Measurements from ENCODE around the gene C1D. TPM values are rescaled to one million over a fixed set of nuclear protein-coding genes. Genes with fewer than 3 reads are reported as not detected.

Gene C1D
- total and polyA plus RNA-seq, 2 of the 4 experiments (the other 2 are of a cell fraction) = 2.7 to 14.3 TPM

GRCh38 chr2:68045342-68045741 is 17.5 kb downstream of the C1D start:
- H2AK5ac ChIP-seq (ENCODE audit: low read depth, low read length) = no peak overlapping the region
- 0 out of 2 replicates have a peak, but pooled peaks cover 3% of the 10 kb centered on the region for H3K9me1 ChIP-seq (ENCODE audit: insufficient read depth, low read length)
- TF ChIP-seq USF2 (IDR thresholded peaks at IDR 0.05; ENCODE audit: low read depth, low read length) (no peak), FOS (IDR thresholded peaks at IDR 0.05; ENCODE audit: low read depth, low read length) (no peak), NFE2L2 (IDR thresholded peaks at IDR 0.05; ENCODE audit: low read depth, low read length) (no peak), CEBPB (IDR thresholded peaks at IDR 0.05; ENCODE audit: low read depth, low read length) (no peak), RCOR1 (IDR thresholded peaks at IDR 0.05; ENCODE audit: insufficient replicate concordance, low read length) (no peak)
- TF ChIP-seq, protein P1, sequence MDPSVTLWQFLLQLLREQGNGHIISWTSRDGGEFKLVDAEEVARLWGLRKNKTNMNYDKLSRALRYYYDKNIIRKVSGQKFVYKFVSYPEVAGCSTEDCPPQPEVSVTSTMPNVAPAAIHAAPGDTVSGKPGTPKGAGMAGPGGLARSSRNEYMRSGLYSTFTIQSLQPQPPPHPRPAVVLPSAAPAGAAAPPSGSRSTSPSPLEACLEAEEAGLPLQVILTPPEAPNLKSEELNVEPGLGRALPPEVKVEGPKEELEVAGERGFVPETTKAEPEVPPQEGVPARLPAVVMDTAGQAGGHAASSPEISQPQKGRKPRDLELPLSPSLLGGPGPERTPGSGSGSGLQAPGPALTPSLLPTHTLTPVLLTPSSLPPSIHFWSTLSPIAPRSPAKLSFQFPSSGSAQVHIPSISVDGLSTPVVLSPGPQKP (IDR thresholded peaks at IDR 0.05; ENCODE audit: borderline replicate concordance, low read depth, low read length) = no peak
- H3K9me3 ChIP-seq (ENCODE audit: control insufficient read depth, insufficient read depth, low read length) = no peaks in the 10 kb centered on the region
- no peak overlapping the region for H2BK120ac ChIP-seq (ENCODE audit: low read depth, low read length)
- H4K91ac ChIP-seq (ENCODE audit: insufficient read depth, low read depth, low read length) = no peak overlapping the region
- 0 out of 2 replicates have a peak, but pooled peaks cover 1% of the 10 kb centered on the region for H3K36me3 ChIP-seq (ENCODE audit: control insufficient read depth, insufficient read depth, low read length)
- intact Hi-C loops (cut with micrococcal nuclease) = no loop called here
- no peak overlapping the region for H4K5ac ChIP-seq (ENCODE audit: low read depth, low read length)
- peaks cover 5% of the 10 kb centered on the region for H3K4me1 ChIP-seq (ENCODE audit: control insufficient read depth, insufficient read depth, low read length)
- H3K23ac ChIP-seq (ENCODE audit: low read depth, low read length) = no peak overlapping the region
- ATAC-seq (ENCODE audit: low read depth) = no peak
- no peaks in the 10 kb centered on the region; the same call in 1 of the 2 replicates for H4K20me1 ChIP-seq (ENCODE audit: insufficient read depth, low read length)
- H2BK15ac ChIP-seq (ENCODE audit: low read depth, low read length) = no peak overlapping the region
- ChIA-PET POLR2A (ENCODE audit: unreplicated experiment) (no interaction called here), CTCF (no interaction called here)
- no peak overlapping the region for H3K56ac ChIP-seq (ENCODE audit: extremely low read depth, insufficient read depth, low read length)
- H2AK9ac ChIP-seq (replicated peaks; ENCODE audit: low read depth, low read length, poor library complexity) = no peak overlapping the region
- H3K18ac ChIP-seq (ENCODE audit: low read depth, low read length) = no peak overlapping the region
- dilution Hi-C loops (cut with HindIII; ENCODE audit: low sequenced_read_pairs, unreplicated experiment) = no loop called here
- no peak overlapping the region for H3K4me2 ChIP-seq (ENCODE audit: low read depth, low read length)
- no TSS peak for BruUV-seq (replicated peaks)
- DNase-seq = no peak
- H3K4me3 ChIP-seq (ENCODE audit: insufficient read depth, low read depth, low read length) = no peak overlapping the region
- H3K79me1 ChIP-seq (ENCODE audit: low read depth in 1 of 2, low read length in 2 of 2) = peaks cover 8 to 13% of the 10 kb centered on the region in 2 experiments
- no peak overlapping the region for H2AFZ ChIP-seq (replicated peaks; ENCODE audit: low read length, poor library complexity)
- H4K8ac ChIP-seq (ENCODE audit: low read depth in 2 of 2, low read length in 2 of 2) = no peak overlapping the region
- no peak overlapping the region for H2BK20ac ChIP-seq (ENCODE audit: low read depth, low read length)
- H3K27me3 ChIP-seq (ENCODE audit: control insufficient read depth, insufficient read depth, low read length) = no peaks in the 10 kb centered on the region
- no peak overlapping the region for H2BK5ac ChIP-seq (ENCODE audit: low read depth, low read length, poor library complexity, severe bottlenecking)
- WGBS, 2 experiments (ENCODE audit: extremely low coverage in 2 of 2, insufficient read length in 1 of 2) = no CpG with 5 or more reads among the region's 1 CpG
- in situ Hi-C loops (cut with MboI; ENCODE audit: low sequenced_read_pairs) = loop anchor here (25.0 kb wide), 2 partner anchors 1458 to 1608 kb away; partner anchors contain the start of gene MEIS1
- H3K27ac ChIP-seq (ENCODE audit: insufficient read depth, low read length) = no peak overlapping the region
- no peak overlapping the region for H3K14ac ChIP-seq (replicated peaks; ENCODE audit: low read depth, low read length)
- H3K4ac ChIP-seq (ENCODE audit: low read depth, low read length) = no peak overlapping the region
- H3K9ac ChIP-seq (ENCODE audit: low read depth, low read length) = no peak overlapping the region
